RWPE1 (cell line): ENCODE measurements around the gene INPP4A.
"Not testable (repeated sequence)": the region's sequence is repeated elsewhere in the genome, so short reads cannot be mapped to it uniquely, and the experiment has no call there.

Experiments used
- CTCF ChIA-PET: fragments of 350-600 bp; sonication (Branson Sonifier 250); formaldehyde crosslinking; extraction: SDS; loops from one replicate; lab custom pipeline; 2021; lab: Yijun Ruan, JAX
- POLR2A ChIA-PET: fragments of 400-600 bp; formaldehyde crosslinking; extraction: SDS; loops from one replicate; lab custom pipeline; 2020; ENCODE audit warnings: antibody characterized with exemption; ENCODE audit not compliant: low non-redundant PET; lab: Yijun Ruan, JAX
- DNase-seq: peaks from one replicate; pipeline ENCODE4 v3.0.0; 2012; ENCODE audit warnings: low spot score
- H3K27ac ChIP-seq: fragments of 450-650 bp; 2 replicates; pipeline ENCODE4 v1.5.1; 2017
- TF ChIP-seq, protein P1 (sequence below): fragments of 450-650 bp; conservative IDR thresholded peaks from 2 replicates; pipeline ENCODE4 v1.5.1; 2017; ENCODE audit warnings: low read depth, mild to moderate bottlenecking

Gene INPP4A

DNA sequence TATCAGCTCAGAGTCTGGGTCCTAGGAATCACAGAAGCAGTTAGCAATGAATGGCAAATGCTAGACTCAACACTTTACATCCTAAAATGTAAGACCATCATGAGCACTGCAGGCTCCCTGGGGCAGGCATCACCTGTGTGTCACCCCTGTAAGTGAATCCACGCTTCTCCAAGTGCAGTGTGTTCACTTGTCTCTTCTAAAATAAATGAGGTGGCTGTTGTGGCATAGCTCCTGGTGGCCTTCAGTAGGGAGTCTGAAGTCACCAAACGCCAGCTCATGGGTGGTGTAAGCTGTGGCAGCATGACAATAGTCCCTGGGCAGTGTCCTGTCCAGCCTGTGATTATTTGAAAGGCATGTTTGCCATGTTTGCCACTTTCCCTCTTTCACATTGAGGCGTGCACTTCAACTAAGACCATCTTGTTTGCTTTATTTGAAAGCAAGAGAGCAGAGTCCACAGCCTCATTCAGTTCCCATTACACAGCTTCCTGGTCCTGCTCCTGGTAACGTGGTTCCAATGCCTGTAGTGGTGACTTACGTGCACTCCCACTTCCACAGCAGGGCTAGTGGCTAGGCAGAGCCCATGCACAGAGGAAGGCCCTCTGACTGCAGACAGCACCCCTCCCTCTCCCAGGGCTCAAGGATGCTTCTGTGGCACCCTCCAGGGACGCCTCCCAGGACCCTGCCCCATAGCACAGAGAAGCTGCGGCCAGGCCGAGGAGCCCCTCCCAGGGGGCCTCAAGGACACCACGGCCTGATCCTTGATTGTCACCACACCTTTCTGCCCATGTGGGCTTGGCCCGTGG lies 139.4 kb downstream of the INPP4A start:
- ChIA-PET CTCF (no interaction called here), POLR2A (no interaction called here)
- DNase-seq, result no peak
- no peak overlapping the region for H3K27ac ChIP-seq
- TF ChIP-seq, protein P1, sequence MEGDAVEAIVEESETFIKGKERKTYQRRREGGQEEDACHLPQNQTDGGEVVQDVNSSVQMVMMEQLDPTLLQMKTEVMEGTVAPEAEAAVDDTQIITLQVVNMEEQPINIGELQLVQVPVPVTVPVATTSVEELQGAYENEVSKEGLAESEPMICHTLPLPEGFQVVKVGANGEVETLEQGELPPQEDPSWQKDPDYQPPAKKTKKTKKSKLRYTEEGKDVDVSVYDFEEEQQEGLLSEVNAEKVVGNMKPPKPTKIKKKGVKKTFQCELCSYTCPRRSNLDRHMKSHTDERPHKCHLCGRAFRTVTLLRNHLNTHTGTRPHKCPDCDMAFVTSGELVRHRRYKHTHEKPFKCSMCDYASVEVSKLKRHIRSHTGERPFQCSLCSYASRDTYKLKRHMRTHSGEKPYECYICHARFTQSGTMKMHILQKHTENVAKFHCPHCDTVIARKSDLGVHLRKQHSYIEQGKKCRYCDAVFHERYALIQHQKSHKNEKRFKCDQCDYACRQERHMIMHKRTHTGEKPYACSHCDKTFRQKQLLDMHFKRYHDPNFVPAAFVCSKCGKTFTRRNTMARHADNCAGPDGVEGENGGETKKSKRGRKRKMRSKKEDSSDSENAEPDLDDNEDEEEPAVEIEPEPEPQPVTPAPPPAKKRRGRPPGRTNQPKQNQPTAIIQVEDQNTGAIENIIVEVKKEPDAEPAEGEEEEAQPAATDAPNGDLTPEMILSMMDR, result no peak

- ChIA-PET CTCF (interaction anchor here (0.6 to 0.8 kb wide), 2 partner anchors 64 to 734 kb away, joined by 3 read pairs; no protein-coding TSS in a partner anchor), POLR2A (no interaction called here)
- no peak overlapping the region for H3K27ac ChIP-seq
- no peak for DNase-seq
- TF ChIP-seq, protein P1, result no peak
Measured at GRCh38 chr2:98585386-98585785, 140.7 kb downstream of the INPP4A start.

DNA sequence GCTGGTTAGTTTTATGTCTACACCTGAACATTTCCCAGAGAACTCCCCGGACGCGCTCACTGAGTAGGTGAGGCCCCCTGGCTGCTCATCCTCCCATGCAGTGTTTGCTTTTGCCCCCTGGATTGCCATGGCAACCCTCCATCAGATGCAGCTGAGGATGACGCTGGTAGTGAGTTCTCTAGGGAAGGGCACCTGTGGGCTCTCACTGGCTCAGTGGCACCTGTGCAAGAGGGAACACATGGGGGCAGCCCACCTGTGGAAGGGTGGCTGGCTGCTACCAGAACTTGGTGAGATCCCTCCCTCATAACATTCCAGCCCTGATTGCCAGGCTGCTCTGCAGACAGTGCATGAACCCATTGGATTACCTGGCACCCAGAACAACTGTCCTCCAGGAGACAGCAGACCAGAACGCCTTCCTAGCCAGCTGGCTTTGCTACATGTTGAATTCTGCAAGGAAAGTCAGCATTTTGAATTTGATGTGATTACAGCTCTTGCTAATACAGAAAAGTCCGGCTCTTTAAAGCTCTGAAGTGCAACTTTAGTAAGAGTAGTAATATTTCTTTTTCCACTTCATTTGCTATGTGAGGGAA lies 142.0 kb downstream of the INPP4A start:
- POLR2A ChIA-PET, result no interaction called here
- no peak for DNase-seq
- CTCF ChIA-PET, result interaction anchor here (0.6 kb wide), 2 partner anchors 18 to 888 kb away, joined by 3 read pairs; no protein-coding TSS in a partner anchor
- TF ChIP-seq, protein P1, result no peak
- no peak overlapping the region for H3K27ac ChIP-seq

DNA sequence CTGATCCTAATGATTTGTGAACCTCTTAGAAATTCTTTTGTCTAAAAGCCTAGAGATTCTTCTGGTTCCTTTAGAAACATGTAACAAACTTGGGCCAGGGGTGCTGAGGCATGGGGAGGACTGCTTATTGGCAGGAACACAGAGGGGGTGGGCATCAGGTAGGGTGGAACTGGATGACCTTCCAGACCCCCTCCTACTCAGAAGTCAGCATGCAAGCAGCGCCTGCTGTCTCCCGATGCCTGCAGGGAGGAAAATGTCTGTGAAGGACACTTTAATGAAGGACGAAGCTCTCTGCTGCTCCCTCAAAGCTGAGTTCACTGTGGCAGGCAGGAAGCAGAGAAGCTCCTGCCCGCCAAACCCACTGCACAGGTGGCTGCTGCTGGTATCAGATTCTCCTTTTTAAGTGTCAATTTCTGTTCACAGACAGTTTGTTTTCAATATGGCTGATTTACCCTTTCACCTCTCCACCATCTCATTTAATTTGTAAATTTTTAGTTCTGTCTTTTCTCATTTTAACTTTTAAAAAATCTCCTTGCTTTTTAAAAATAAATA lies 144.3 kb downstream of the INPP4A start:
- no peak overlapping the region for H3K27ac ChIP-seq
- CTCF ChIA-PET, result no interaction called here
- TF ChIP-seq, protein P1, result no peak
- POLR2A ChIA-PET, result no interaction called here
- no peak for DNase-seq

GRCh38 chr2:98589489-98589888 lies 144.8 kb downstream of the INPP4A start:
- TF ChIP-seq, protein P1, result no peak
- CTCF ChIA-PET, result interaction anchor here (0.7 kb wide), 1 partner anchor 12 kb away, joined by 3 read pairs; no protein-coding TSS in a partner anchor
- DNase-seq, result no peak
- POLR2A ChIA-PET, result no interaction called here
- no peak overlapping the region for H3K27ac ChIP-seq

GRCh38 chr2:98592565-98592964 lies 147.9 kb downstream of the INPP4A start:
- CTCF ChIA-PET, result no interaction called here
- H3K27ac ChIP-seq, result no peak overlapping the region
- TF ChIP-seq, protein P1, result no peak
- POLR2A ChIA-PET, result no interaction called here
- no peak for DNase-seq

GRCh38 chr2:98594665-98595064 lies 150.0 kb downstream of the INPP4A start:
- POLR2A ChIA-PET, H3K27ac ChIP-seq, CTCF ChIA-PET, DNase-seq: not testable (repeated sequence)
